ENCODE measurements around the gene MMP7.

The MMP7 gene

GRCh38 chr11:102530558-102530957, at the start of gene MMP7:
Gene MMP7 (minus strand): TSS chr11:102530747. CDS start chr11:102530700, 47 bp downstream.
- DNase-seq: no peak

GRCh38 chr11:102577723-102578122, 47.2 kb upstream of the MMP7 start:
- DNase-seq: no peak

- no peak for DNase-seq
Observed at GRCh38 chr11:102577182-102577581, 46.6 kb upstream of the MMP7 start.

GRCh38 chr11:102576350-102576749, 45.8 kb upstream of the MMP7 start:
- no peak for DNase-seq

GRCh38 chr11:102575012-102575411, 44.5 kb upstream of the MMP7 start:
- DNase-seq: no peak

GRCh38 chr11:102573851-102574250, 43.3 kb upstream of the MMP7 start:
- peak; percentile 19 for DNase-seq

- DNase-seq: no peak
Observed at GRCh38 chr11:102572554-102573220, 42.1 kb upstream of the MMP7 start.

GRCh38 chr11:102568851-102569250, 38.3 kb upstream of the MMP7 start:
- no peak for DNase-seq

GRCh38 chr11:102566112-102566511, 35.6 kb upstream of the MMP7 start:
- DNase-seq: no peak

GRCh38 chr11:102564110-102564509, 33.6 kb upstream of the MMP7 start:
- no peak for DNase-seq

GRCh38 chr11:102561636-102562035, 31.1 kb upstream of the MMP7 start:
- DNase-seq: no peak

- DNase-seq: no peak
Observed at GRCh38 chr11:102560555-102561011, 30.0 kb upstream of the MMP7 start.

- DNase-seq: no peak
Observed at GRCh38 chr11:102559839-102560238, 29.3 kb upstream of the MMP7 start.

GRCh38 chr11:102555091-102555490, 24.5 kb upstream of the MMP7 start:
- DNase-seq: no peak

GRCh38 chr11:102553835-102554282, 23.3 kb upstream of the MMP7 start:
- no peak for DNase-seq

- DNase-seq: no peak
Observed at GRCh38 chr11:102552447-102553194, 22.1 kb upstream of the MMP7 start.

GRCh38 chr11:102552020-102552419, 21.5 kb upstream of the MMP7 start:
- no peak for DNase-seq

- DNase-seq: no peak
Observed at GRCh38 chr11:102551169-102551781, 20.7 kb upstream of the MMP7 start.

GRCh38 chr11:102546923-102547471, 16.4 kb upstream of the MMP7 start:
- DNase-seq: no peak

- DNase-seq: no peak
Observed at GRCh38 chr11:102546427-102546826, 15.9 kb upstream of the MMP7 start.

- no peak for DNase-seq
Observed at GRCh38 chr11:102545701-102546100, 15.2 kb upstream of the MMP7 start.

- no peak for DNase-seq
Observed at GRCh38 chr11:102544594-102544993, 14.0 kb upstream of the MMP7 start.

GRCh38 chr11:102539567-102539966, 9.0 kb upstream of the MMP7 start:
- DNase-seq: no peak

- no peak for DNase-seq
Observed at GRCh38 chr11:102538932-102539331, 8.4 kb upstream of the MMP7 start.
